ENCODE measurements around the gene IER2.
A peak's percentile ranks its signal among the peaks of the same experiment; 100 is the strongest.

IER2 gene

GRCh38 chr19:13112555-13112954 is 37.7 kb upstream of the IER2 start:
- H3K9me3 Mint-ChIP-seq, result no peaks in the 10 kb centered on the region
- intact Hi-C loops (cut with micrococcal nuclease), result no loop called here
- H3K4me3 Mint-ChIP-seq, result no peak overlapping the region
- H3K4me1 Mint-ChIP-seq (ENCODE audit: low read depth), result peaks cover 23% of the 10 kb centered on the region
- peaks cover 66% of the 10 kb centered on the region for H3K36me3 Mint-ChIP-seq (ENCODE audit: low read depth)
- H3K27ac Mint-ChIP-seq, result no peak overlapping the region
- H3K27me3 Mint-ChIP-seq, result no peaks in the 10 kb centered on the region

DNA sequence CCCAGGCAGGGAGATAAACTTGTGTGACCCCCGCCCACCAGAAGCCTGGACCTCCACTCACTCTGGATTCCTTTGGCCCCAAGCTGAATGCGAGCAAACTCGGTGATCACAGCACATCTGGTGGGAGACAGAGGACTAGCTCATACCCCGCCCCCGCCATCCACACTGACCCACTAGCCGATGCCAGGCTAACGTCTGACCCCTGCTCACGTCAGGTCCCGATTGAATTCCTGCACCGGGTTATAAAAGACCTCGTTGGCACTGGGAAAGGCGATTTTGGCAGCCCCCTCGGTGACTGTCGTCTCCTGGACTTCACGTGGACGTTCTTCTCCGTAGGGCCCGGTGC is 34.3 kb upstream of the IER2 start:
- H3K27me3 Mint-ChIP-seq, result no peaks in the 10 kb centered on the region
- peaks cover 48% of the 10 kb centered on the region for H3K4me1 Mint-ChIP-seq (ENCODE audit: low read depth)
- peaks cover 55% of the 10 kb centered on the region for H3K36me3 Mint-ChIP-seq (ENCODE audit: low read depth)
- H3K9me3 Mint-ChIP-seq, result no peaks in the 10 kb centered on the region
- intact Hi-C loops (cut with micrococcal nuclease), result loop anchor here (1.0 to 2.0 kb wide), 2 partner anchors 12 to 35 kb away; partner anchors contain the start of genes IER2 and STX10
- H3K4me3 Mint-ChIP-seq, result peak overlapping the region; percentile 89
- peak overlapping the region; percentile 83 for H3K27ac Mint-ChIP-seq

DNA sequence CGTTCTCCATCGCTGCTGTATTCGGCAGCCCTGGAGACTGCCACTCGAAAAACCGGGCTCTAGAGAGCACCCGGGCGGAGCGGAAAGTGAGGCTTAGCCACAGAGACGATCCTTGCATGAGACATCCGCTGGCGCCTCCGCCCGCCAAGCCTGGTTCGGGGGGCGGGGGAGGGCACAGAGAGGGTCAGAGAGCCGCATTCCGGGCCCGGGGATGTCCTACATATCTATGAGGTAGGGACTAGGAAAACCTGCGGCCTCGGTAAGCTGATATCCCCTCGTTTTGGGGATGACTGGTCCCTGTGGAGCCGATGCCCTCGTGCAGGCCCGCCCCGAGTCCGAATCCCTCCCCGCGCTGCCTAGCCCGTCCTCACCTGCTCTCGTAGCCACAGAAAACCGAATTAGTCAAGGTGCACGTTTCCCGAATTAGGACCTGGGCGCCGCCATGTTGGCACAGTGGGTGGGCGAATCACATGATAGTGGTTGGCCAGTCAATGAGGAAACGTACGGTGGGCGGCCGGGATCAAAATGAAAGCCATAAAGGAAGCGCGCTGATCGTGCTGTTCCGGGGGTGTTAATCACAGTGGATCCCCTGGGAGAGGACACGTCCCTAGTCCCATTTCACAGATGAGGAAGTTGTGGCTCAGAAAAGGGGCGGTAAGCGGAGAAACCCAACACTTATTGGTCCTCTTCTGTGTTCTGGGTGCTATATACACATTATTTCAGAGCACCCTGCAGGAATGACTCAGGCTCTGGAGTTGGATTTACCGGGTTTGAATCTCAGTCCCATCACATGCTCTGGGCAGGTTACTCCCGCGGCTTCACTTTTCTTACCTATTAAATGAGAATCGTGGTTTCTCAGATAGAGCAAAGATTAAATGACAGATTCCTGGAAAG is 33.7 kb upstream of the IER2 start, which contains the start of gene TRMT1:
TRMT1 (minus strand) TSS at position 459 of the 894 bp plus-strand sequence; CDS start at position 118, 341 bp downstream.
- Mint-ChIP-seq H3K27ac (peak within 1 kb of the TSS; percentile 83), H3K9me3 (no peaks in the 10 kb centered on the region), H3K27me3 (no peaks in the 10 kb centered on the region), H3K4me3 (peak within 1 kb of the TSS; percentile 89), H3K36me3 (ENCODE audit: low read depth) (peaks cover 60% of the 10 kb centered on the region), H3K4me1 (ENCODE audit: low read depth) (peaks cover 55% of the 10 kb centered on the region)
- intact Hi-C loops (cut with micrococcal nuclease), result loop anchor here (1.0 to 2.0 kb wide), 2 partner anchors 12 to 34 kb away; partner anchors contain the start of genes IER2 and STX10

DNA sequence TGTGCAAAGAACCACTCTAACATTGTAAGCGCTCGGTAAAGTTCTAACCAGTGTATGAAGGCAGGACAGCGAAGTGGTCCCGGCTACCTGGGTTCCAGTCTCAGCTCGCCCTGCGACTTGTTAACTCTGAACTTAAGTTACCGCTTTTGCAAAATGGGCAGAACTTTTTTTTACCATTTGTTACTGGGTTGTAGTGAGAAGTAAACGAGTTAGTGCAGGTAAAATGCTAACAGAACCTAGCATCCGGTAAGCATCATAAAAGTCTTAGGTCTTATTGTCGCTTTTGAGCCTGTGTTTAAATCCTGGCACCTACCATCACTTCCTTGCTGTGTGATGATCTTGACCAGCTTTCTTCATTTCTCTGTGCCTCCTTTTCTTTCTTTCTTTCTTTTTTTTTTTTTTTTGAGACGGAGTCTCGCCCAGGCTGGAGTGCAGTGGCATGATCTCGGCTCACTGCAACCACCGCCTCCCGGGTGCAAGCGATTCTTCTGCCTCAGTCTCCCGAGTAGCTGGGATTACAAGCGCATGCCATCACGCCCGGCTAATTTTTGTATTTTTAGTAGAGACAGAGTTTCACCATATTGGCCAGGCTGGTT is 32.9 kb upstream of the IER2 start:
- Mint-ChIP-seq H3K27me3 (no peaks in the 10 kb centered on the region), H3K4me3 (peak overlapping the region; percentile 89), H3K9me3 (no peaks in the 10 kb centered on the region), H3K27ac (peak overlapping the region; percentile 83), H3K4me1 (ENCODE audit: low read depth) (peaks cover 62% of the 10 kb centered on the region), H3K36me3 (ENCODE audit: low read depth) (peaks cover 60% of the 10 kb centered on the region)
- intact Hi-C loops (cut with micrococcal nuclease), result loop anchor here (2.0 kb wide), 1 partner anchor 34 kb away; the partner anchor contains the start of genes IER2 and STX10

GRCh38 chr19:13117772-13118423 is 32.3 kb upstream of the IER2 start, which contains the start of gene NACC1:
TSS of gene NACC1 (plus strand) at chr19:13118264. CDS start at chr19:13135208, 16,944 bp downstream.
- intact Hi-C loops (cut with micrococcal nuclease), result loop anchor here (2.0 kb wide), 1 partner anchor 33 kb away; the partner anchor contains the start of genes IER2 and STX10
- Mint-ChIP-seq H3K27ac (peak within 1 kb of the TSS; percentile 83), H3K4me3 (peak within 1 kb of the TSS; percentile 89), H3K4me1 (ENCODE audit: low read depth) (peaks cover 68% of the 10 kb centered on the region), H3K27me3 (no peaks in the 10 kb centered on the region), H3K36me3 (ENCODE audit: low read depth) (peaks cover 60% of the 10 kb centered on the region), H3K9me3 (no peaks in the 10 kb centered on the region)

GRCh38 chr19:13118424-13119193 is 31.6 kb upstream of the IER2 start:
- Mint-ChIP-seq H3K27me3 (no peaks in the 10 kb centered on the region), H3K4me1 (ENCODE audit: low read depth) (peaks cover 75% of the 10 kb centered on the region), H3K36me3 (ENCODE audit: low read depth) (peaks cover 60% of the 10 kb centered on the region)

GRCh38 chr19:13119627-13120026 is 30.6 kb upstream of the IER2 start:
- peaks cover 78% of the 10 kb centered on the region for H3K4me1 Mint-ChIP-seq (ENCODE audit: low read depth)
- H3K27me3 Mint-ChIP-seq, result no peaks in the 10 kb centered on the region
- peaks cover 56% of the 10 kb centered on the region for H3K36me3 Mint-ChIP-seq (ENCODE audit: low read depth)
- peak overlapping the region; percentile 65 for H3K27ac Mint-ChIP-seq
- H3K4me3 Mint-ChIP-seq, result peak overlapping the region; percentile 76
- H3K9me3 Mint-ChIP-seq, result no peaks in the 10 kb centered on the region
- intact Hi-C loops (cut with micrococcal nuclease), result no loop called here

More at GRCh38 chr19:13118424-13119193, 31.6 kb upstream of the IER2 start:
- Mint-ChIP-seq H3K4me3 (peak overlapping the region; percentile 76), H3K27ac (peak overlapping the region; percentile 65), H3K9me3 (no peaks in the 10 kb centered on the region)
- intact Hi-C loops (cut with micrococcal nuclease), result no loop called here

DNA sequence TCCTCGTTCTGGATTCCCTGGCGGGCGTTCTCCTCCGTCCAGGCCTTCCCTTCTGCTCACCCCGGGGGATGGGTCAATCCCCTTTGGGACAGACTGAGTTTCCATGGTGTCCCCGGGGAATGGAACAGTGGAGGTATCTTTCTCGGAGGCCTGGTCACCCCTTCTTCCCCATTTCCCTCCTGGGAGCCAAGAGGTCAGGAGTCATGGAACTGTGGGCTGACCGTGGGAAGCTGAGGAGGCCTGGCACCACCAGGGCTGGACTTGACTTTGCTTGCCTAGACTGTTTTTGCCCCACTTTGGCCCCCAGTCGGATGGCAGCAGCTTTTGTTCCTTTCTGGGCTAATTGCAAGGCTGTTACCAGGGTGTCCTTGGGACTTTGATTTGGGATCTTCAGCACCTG is 30.2 kb upstream of the IER2 start:
- no peaks in the 10 kb centered on the region for H3K27me3 Mint-ChIP-seq
- peak overlapping the region; percentile 65 for H3K27ac Mint-ChIP-seq
- intact Hi-C loops (cut with micrococcal nuclease), result no loop called here
- H3K4me3 Mint-ChIP-seq, result peak overlapping the region; percentile 76
- peaks cover 76% of the 10 kb centered on the region for H3K4me1 Mint-ChIP-seq (ENCODE audit: low read depth)
- peaks cover 60% of the 10 kb centered on the region for H3K36me3 Mint-ChIP-seq (ENCODE audit: low read depth)
- no peaks in the 10 kb centered on the region for H3K9me3 Mint-ChIP-seq

DNA sequence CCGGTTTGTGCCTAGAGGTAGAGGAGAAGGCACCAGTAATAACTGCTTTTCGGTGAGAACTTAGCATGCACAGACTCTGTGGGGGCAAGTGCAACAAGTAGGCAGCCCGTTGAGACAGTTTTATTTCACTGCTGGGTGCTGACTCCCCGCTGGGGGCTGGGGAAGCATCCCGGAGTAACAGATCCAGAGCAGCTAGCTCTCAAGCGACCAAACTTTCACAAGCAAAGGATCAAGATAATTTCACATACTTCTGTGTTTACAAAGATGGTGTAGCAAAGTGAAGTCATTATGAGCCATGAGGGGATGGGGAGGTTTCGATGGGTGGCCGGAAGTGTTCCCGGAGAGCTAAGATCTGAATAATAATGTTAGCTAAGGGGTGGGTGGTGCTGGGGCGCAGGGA is 29.4 kb upstream of the IER2 start:
- H3K9me3 Mint-ChIP-seq, result no peaks in the 10 kb centered on the region
- peaks cover 68% of the 10 kb centered on the region for H3K4me1 Mint-ChIP-seq (ENCODE audit: low read depth)
- intact Hi-C loops (cut with micrococcal nuclease), result no loop called here
- no peaks in the 10 kb centered on the region for H3K27me3 Mint-ChIP-seq
- H3K4me3 Mint-ChIP-seq, result no peak overlapping the region
- H3K36me3 Mint-ChIP-seq (ENCODE audit: low read depth), result peaks cover 68% of the 10 kb centered on the region
- peak overlapping the region; percentile 7 for H3K27ac Mint-ChIP-seq

DNA sequence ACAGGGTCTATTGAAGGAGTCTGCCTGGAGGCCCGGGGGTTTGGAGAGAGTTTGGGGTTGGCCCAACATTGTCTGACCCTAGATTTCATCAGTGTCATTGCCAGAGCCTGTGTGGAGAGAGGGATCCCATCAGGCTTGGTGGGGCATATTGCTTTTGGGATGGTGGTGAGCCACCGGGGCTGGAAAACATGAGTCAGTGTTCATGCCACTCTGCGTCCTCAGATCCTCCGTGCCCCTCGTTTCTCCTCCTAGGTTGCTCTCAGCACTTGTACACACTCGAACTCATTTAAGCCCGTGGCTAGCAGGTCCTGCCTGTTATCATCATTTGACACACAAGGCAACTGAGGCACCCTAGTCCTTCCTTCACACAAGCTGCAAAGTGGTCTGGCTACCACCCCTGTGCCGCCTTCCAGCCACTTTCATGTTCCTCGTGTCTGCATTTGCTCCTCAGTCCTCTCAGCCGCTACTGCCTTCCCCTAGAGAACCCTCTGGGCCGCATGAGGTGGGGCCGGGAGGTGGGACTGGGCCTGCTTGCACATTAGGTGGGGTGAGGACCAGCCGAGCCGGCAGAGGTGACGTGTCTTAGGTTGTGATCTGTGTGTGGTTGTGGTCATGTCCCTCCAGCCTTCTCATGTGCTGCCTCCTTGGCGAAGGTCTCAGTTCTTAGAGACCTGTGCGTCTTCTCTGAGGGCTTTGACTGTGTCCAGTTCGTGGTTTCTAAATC is 28.5 kb upstream of the IER2 start:
- Mint-ChIP-seq H3K4me1 (ENCODE audit: low read depth) (peaks cover 62% of the 10 kb centered on the region), H3K9me3 (no peaks in the 10 kb centered on the region)
- intact Hi-C loops (cut with micrococcal nuclease), result no loop called here

GRCh38 chr19:13122275-13122878 is 27.8 kb upstream of the IER2 start:
- intact Hi-C loops (cut with micrococcal nuclease), result no loop called here
- peaks cover 71% of the 10 kb centered on the region for H3K36me3 Mint-ChIP-seq (ENCODE audit: low read depth)
- no peak overlapping the region for H3K27ac Mint-ChIP-seq
- no peaks in the 10 kb centered on the region for H3K9me3 Mint-ChIP-seq
- H3K4me3 Mint-ChIP-seq, result no peak overlapping the region
- peaks cover 57% of the 10 kb centered on the region for H3K4me1 Mint-ChIP-seq (ENCODE audit: low read depth)
- H3K27me3 Mint-ChIP-seq, result no peaks in the 10 kb centered on the region

More for the DNA sequence above, 28.5 kb upstream of the IER2 start:
- Mint-ChIP-seq H3K27me3 (no peaks in the 10 kb centered on the region), H3K27ac (no peak overlapping the region), H3K4me3 (no peak overlapping the region), H3K36me3 (ENCODE audit: low read depth) (peaks cover 70% of the 10 kb centered on the region)
